ENCODE data around the gene MLEC.
"Not testable (repeated sequence)": the region's sequence is repeated elsewhere in the genome, so short reads cannot be mapped to it uniquely, and the experiment has no call there.

MLEC gene

DNA sequence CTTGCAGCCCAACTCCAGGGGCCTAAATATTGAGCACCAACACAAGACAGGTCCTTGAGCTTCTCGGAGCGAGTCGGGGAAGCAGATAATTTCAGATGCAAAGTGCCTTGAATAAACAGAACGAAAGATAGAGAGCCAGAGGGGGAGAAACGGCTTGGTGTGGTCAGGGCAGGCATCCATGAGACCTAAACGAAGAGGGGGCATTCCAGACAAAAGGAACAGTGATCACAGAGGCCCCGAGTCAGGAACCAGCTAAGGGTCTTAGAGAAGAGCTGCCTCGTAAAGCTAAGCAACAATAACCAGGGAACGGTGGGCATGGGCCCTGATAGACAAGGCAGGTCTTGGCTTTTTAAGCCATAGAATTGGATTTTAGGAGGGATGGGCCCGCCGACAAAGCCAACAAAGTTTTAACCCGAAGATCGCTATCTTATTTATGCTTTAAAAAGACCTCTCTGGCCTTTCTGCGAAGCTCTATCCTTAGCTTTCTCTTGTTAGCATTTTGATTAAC is 38.3 kb downstream of the MLEC start:
- Histone ChIP-seq H3K36me3 (ENCODE audit: control insufficient read depth in 1 of 2, insufficient read depth in 2 of 2, low read length in 2 of 2) (peaks cover 31 to 49% of the 10 kb centered on the region in 2 donors), H3K9me3 (ENCODE audit: control insufficient read depth in 1 of 2, low read length in 2 of 2) (no peaks in the 10 kb centered on the region), H3K4me3 (ENCODE audit: low read depth in 1 of 2, low read length in 2 of 2) (peak overlapping the region; percentile 59 to 83), H3K4me1 (ENCODE audit: control insufficient read depth in 1 of 2, insufficient read depth in 2 of 2, low read length in 2 of 2) (peaks cover 0 to 16% of the 10 kb centered on the region in 2 donors), H3K27ac (ENCODE audit: low read length) (no peak overlapping the region), H3K27me3 (ENCODE audit: low read depth, low read length) (no peaks in the 10 kb centered on the region)

DNA sequence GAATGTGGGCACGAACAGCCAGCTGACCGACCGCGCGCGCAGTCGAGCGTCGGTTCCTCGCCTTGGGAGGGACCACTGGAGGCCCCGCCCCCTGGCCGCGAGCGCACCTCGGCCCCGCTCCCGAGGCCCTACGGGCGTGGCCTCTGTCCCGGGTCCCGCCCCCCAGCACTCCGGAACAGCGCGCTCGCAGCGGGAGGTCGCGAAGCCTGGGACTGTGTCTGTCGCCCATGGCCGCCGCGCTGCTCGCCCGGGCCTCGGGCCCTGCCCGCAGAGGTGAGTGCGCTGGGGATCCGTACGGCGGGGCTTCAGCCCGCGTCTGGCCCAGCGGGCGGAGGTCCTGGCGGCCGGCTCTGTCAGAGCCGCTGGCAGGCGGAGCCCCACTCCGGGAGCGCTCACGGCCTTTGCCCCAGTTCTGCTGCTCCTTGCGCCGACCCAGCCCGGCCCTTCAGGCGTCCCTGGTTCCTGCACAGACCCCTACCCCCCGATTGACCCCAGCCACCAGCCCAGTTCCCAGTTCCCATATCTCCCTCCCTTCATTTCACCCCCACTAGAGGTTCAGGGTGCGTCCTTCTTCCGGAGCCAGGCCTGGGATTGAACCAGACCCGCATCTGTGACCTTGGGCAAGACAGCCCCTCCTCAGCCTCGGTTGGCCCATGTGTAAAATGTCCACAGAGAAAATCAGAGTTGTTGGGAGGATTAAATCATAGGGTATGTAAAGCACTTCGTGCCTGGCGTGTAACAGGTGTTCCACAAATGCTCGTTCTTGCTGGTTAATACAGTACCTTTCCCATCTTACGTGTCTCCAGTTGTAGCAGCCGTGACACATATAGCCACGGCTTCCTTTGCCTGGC is 38.9 kb downstream of the MLEC start, which contains the start of gene ACADS:
ACADS (plus strand) TSS at position 168 of the 851 bp plus-strand sequence; CDS start at position 228, 60 bp downstream.
- H3K36me3 ChIP-seq (ENCODE audit: control insufficient read depth in 1 of 2, insufficient read depth in 2 of 2, low read length in 2 of 2) = peaks cover 27 to 50% of the 10 kb centered on the region in 2 donors
- H3K4me3 ChIP-seq (ENCODE audit: low read depth in 1 of 2, low read length in 2 of 2) = peak within 1 kb of the TSS; percentile 79 to 83
- H3K4me1 ChIP-seq (ENCODE audit: control insufficient read depth in 1 of 2, insufficient read depth in 2 of 2, low read length in 2 of 2) = peaks cover 0 to 16% of the 10 kb centered on the region in 2 donors
- H3K9me3 ChIP-seq (ENCODE audit: control insufficient read depth in 1 of 2, low read length in 2 of 2) = no peaks in the 10 kb centered on the region
- no peaks in the 10 kb centered on the region for H3K27me3 ChIP-seq (ENCODE audit: low read depth, low read length)
- H3K27ac ChIP-seq (ENCODE audit: low read length) = peak within 1 kb of the TSS; percentile 47

DNA sequence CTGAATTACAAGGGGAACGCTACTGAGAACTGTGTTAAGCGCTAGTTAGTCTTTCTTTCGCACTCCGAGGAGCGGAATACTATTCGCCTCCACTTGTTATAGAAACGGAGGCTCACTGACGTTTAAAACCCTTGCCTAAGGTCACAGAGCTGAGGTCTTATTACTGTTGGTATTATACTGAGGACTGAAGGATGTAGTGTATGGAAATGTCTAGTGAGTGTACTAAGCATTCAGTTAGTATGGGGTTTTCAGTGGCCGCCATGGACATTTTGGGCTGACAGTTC is 39.5 kb downstream of the MLEC start:
- Histone ChIP-seq H3K4me3 (ENCODE audit: low read depth in 1 of 2, low read length in 2 of 2) (peak overlapping the region; percentile 79 to 83), H3K4me1 (ENCODE audit: control insufficient read depth in 1 of 2, insufficient read depth in 2 of 2, low read length in 2 of 2) (peaks cover 0 to 16% of the 10 kb centered on the region in 2 donors), H3K9me3 (ENCODE audit: control insufficient read depth in 1 of 2, low read length in 2 of 2) (no peaks in the 10 kb centered on the region), H3K36me3 (ENCODE audit: control insufficient read depth in 1 of 2, insufficient read depth in 2 of 2, low read length in 2 of 2) (peaks cover 21 to 45% of the 10 kb centered on the region in 2 donors), H3K27me3 (ENCODE audit: low read depth, low read length) (no peaks in the 10 kb centered on the region), H3K27ac (ENCODE audit: low read length) (peak overlapping the region; percentile 47)

DNA sequence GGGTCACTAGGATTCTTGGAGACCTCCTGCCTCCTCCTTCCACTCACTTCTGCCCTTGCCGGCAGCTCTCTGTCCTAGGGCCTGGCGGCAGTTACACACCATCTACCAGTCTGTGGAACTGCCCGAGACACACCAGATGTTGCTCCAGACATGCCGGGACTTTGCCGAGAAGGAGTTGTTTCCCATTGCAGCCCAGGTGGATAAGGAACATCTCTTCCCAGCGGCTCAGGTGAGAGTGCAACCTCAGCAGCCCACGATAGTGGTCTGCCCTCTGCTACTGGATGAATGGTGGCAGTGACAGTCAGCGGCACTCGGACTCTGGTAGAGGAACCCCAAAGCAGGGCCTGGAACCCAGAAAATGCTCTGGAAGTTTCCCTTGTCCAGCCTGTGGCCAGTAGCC is 40.0 kb downstream of the MLEC start:
- no peak overlapping the region for H3K27ac ChIP-seq (ENCODE audit: low read length)
- H3K27me3 ChIP-seq (ENCODE audit: low read depth, low read length) = no peaks in the 10 kb centered on the region
- peak overlapping the region in 1 of 2 donors; percentile 79 for H3K4me3 ChIP-seq (ENCODE audit: low read depth in 1 of 2, low read length in 2 of 2)
- peaks cover 16 to 40% of the 10 kb centered on the region in 2 donors for H3K36me3 ChIP-seq (ENCODE audit: control insufficient read depth in 1 of 2, insufficient read depth in 2 of 2, low read length in 2 of 2)
- H3K9me3 ChIP-seq (ENCODE audit: control insufficient read depth in 1 of 2, low read length in 2 of 2) = no peaks in the 10 kb centered on the region
- H3K4me1 ChIP-seq (ENCODE audit: control insufficient read depth in 1 of 2, insufficient read depth in 2 of 2, low read length in 2 of 2) = peaks cover 0 to 16% of the 10 kb centered on the region in 2 donors

DNA sequence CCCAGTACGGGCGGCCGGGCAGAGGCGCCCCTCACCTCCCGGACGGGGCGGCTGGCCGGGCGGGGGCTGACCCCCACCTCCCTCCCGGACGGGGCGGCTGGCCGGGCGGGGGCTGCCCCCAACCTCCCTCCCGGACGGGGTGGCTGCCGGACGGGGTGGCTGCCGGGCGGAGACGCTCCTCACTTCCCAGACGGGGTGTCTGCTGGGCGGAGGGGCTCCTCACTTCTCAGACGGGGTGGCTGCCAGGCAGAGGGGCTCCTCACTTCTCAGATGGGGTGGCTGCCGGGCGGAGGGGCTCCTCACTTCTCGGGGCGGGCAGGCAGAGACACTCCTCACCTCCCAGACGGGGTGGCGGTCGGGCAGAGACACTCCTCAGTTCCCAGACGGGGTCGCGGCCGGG is 45.2 kb downstream of the MLEC start:
- H3K4me3 ChIP-seq (ENCODE audit: low read depth in 1 of 2, low read length in 2 of 2); H3K4me1 ChIP-seq (ENCODE audit: control insufficient read depth in 1 of 2, insufficient read depth in 2 of 2, low read length in 2 of 2); H3K27me3 ChIP-seq (ENCODE audit: low read depth, low read length); H3K9me3 ChIP-seq (ENCODE audit: control insufficient read depth in 1 of 2, low read length in 2 of 2); H3K27ac ChIP-seq (ENCODE audit: low read length): not testable (repeated sequence)
- H3K36me3 ChIP-seq (ENCODE audit: control insufficient read depth in 1 of 2, insufficient read depth in 2 of 2, low read length in 2 of 2) = peaks cover 4 to 36% of the 10 kb centered on the region in 2 donors

DNA sequence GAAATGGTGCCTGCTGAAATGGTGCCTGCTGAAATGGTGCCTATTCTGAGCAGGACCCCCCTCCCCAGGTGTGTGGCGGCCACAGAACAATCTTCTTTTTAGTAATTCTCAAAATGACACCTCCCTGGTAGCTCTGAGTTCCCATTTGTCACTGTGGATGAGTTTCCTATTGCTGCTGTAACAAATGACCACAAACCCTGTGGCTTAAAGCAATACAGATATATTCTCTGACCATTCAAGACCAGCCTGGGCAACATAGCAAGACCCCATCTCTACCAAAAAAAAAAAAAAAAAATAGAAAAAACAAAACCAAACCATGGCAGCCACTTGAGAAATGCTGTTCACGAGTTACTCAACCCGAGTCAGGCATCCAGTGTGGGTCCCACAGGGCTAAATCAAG is 46.6 kb downstream of the MLEC start:
- Histone ChIP-seq H3K27ac (ENCODE audit: low read length) (no peak overlapping the region), H3K27me3 (ENCODE audit: low read depth, low read length) (no peaks in the 10 kb centered on the region), H3K4me1 (ENCODE audit: control insufficient read depth in 1 of 2, insufficient read depth in 2 of 2, low read length in 2 of 2) (no peaks in the 10 kb centered on the region), H3K4me3 (ENCODE audit: low read depth in 1 of 2, low read length in 2 of 2) (no peak overlapping the region), H3K9me3 (ENCODE audit: control insufficient read depth in 1 of 2, low read length in 2 of 2) (no peaks in the 10 kb centered on the region), H3K36me3 (ENCODE audit: control insufficient read depth in 1 of 2, insufficient read depth in 2 of 2, low read length in 2 of 2) (peaks cover 4 to 41% of the 10 kb centered on the region in 2 donors)

DNA sequence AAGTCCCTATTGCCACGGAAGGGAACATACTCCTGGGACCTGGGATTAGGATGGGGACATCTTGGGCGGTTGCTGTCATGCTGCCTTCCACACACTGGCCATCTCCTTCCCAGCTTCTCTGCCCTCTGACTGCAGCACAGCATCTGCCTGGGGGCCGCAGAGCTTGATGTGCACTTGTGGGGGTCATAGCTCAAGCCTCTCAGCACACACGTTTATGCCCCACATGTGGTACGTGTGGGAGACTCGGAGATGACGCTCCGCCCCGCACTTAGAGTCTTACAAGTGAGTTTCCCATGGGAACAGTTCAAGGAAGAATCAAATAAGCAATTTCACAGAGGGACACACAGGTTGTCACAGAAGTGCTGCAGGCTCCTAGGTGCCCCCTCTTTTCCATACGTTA is 47.3 kb downstream of the MLEC start:
- H3K4me1 ChIP-seq (ENCODE audit: control insufficient read depth in 1 of 2, insufficient read depth in 2 of 2, low read length in 2 of 2) = no peaks in the 10 kb centered on the region
- H3K27ac ChIP-seq (ENCODE audit: low read length) = no peak overlapping the region
- H3K4me3 ChIP-seq (ENCODE audit: low read depth in 1 of 2, low read length in 2 of 2) = no peak overlapping the region
- H3K36me3 ChIP-seq (ENCODE audit: control insufficient read depth in 1 of 2, insufficient read depth in 2 of 2, low read length in 2 of 2) = peaks cover 4 to 42% of the 10 kb centered on the region in 2 donors
- no peaks in the 10 kb centered on the region for H3K27me3 ChIP-seq (ENCODE audit: low read depth, low read length)
- H3K9me3 ChIP-seq (ENCODE audit: control insufficient read depth in 1 of 2, low read length in 2 of 2) = no peaks in the 10 kb centered on the region

DNA sequence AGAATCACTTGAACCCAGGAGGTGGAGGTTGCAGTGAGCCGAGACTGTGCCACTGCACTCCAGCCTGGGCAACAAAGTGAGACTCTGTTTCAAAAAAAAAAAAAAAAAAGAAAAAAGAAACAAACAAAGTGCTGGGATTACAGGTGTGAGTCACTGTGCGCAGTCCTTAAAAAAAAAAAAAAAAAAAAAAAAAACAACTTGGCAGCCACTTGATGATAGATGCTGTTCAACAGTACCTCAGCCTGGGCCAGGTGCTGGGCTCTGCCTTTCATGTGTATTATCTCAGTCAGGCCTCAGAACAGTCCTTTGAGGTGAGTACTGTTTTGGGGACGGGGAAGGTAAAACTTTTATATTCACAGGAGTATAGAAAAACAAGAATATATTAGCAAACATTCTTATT is 48.2 kb downstream of the MLEC start:
- Histone ChIP-seq H3K4me1 (ENCODE audit: control insufficient read depth in 1 of 2, insufficient read depth in 2 of 2, low read length in 2 of 2) (no peaks in the 10 kb centered on the region), H3K9me3 (ENCODE audit: control insufficient read depth in 1 of 2, low read length in 2 of 2) (no peaks in the 10 kb centered on the region), H3K36me3 (ENCODE audit: control insufficient read depth in 1 of 2, insufficient read depth in 2 of 2, low read length in 2 of 2) (peaks cover 0 to 42% of the 10 kb centered on the region in 2 donors), H3K4me3 (ENCODE audit: low read depth in 1 of 2, low read length in 2 of 2) (no peak overlapping the region), H3K27ac (ENCODE audit: low read length) (no peak overlapping the region), H3K27me3 (ENCODE audit: low read depth, low read length) (no peaks in the 10 kb centered on the region)

DNA sequence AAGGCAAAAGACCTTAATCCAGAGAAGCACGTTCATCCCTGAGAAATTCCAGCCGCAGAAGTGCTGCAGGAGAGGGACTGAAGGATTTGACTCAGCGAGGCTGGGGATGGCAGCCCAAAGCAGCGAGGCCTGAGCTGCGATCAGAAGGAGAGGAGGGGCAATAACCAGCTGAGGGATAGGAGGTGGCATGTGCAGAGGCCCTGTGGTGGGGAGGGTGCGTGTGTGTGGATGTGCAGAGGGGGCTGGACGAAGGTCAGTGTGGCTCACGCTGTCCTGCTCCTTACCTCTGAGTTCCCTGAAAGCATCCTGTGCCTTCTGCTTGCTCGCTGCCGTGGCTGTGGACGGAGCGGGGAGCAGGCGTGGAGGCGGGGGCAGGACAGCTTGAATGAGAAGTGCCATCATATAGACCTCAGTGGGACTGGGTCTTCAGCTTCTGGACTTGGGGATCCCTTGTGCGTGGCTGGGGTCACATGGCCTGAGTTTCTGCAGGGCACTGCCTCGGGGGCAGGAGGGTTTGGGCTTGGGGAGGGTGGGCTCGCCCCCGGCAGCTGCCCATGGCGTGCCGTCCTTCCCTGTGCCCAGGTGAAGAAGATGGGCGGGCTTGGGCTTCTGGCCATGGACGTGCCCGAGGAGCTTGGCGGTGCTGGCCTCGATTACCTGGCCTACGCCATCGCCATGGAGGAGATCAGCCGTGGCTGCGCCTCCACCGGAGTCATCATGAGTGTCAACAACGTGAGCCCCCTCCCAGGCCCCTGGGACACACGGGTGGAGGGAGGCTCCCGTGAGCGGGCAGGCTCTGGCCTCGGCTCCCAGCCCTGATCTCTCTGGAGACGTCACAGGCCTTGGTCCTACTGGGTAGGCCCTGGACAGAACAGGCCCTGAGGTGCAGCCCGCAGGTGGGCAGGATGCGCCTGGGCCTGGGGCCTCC is 49.7 kb downstream of the MLEC start:
- Histone ChIP-seq H3K9me3 (ENCODE audit: control insufficient read depth in 1 of 2, low read length in 2 of 2) (no peaks in the 10 kb centered on the region), H3K4me1 (ENCODE audit: control insufficient read depth in 1 of 2, insufficient read depth in 2 of 2, low read length in 2 of 2) (no peaks in the 10 kb centered on the region), H3K27me3 (ENCODE audit: low read depth, low read length) (no peaks in the 10 kb centered on the region), H3K4me3 (ENCODE audit: low read depth in 1 of 2, low read length in 2 of 2) (no peak overlapping the region), H3K27ac (ENCODE audit: low read length) (no peak overlapping the region), H3K36me3 (ENCODE audit: control insufficient read depth in 1 of 2, insufficient read depth in 2 of 2, low read length in 2 of 2) (peaks cover 0 to 34% of the 10 kb centered on the region in 2 donors)

DNA sequence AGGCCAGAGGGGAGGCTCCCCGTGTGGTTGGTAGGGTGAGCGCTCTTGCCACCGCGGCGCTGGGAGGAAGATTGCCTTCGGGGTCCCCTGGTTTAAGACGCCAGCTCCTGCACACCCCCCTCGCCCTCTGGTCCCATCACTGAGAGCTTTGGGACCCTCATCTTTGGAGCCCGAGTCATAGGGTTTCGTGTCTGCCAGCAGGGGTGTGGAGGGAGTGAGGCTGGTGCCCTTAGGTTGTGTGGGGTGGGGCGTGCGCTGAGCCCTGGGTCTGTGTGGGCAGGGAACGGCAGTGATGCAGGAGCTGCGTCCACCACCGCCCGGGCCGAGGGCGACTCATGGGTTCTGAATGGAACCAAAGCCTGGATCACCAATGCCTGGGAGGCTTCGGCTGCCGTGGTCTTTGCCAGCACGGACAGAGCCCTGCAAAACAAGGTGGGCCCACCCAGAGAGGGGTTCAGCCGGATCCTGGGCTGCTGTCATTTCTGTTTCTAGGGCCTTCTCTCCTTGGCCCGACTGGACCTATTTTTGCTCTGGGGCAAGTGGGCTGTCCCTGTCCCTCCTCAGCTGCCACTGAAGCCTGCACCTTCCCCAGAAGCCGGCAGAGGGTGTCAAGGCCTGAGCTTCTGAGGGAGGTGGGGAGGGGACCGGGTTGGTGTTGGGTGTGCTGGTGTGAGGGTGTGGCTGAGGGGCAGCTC is 50.8 kb downstream of the MLEC start:
- Histone ChIP-seq H3K27ac (ENCODE audit: low read length) (no peak overlapping the region), H3K36me3 (ENCODE audit: control insufficient read depth in 1 of 2, insufficient read depth in 2 of 2, low read length in 2 of 2) (peaks cover 0 to 34% of the 10 kb centered on the region in 2 donors), H3K4me3 (ENCODE audit: low read depth in 1 of 2, low read length in 2 of 2) (no peak overlapping the region), H3K9me3 (ENCODE audit: control insufficient read depth in 1 of 2, low read length in 2 of 2) (no peaks in the 10 kb centered on the region), H3K27me3 (ENCODE audit: low read depth, low read length) (no peaks in the 10 kb centered on the region), H3K4me1 (ENCODE audit: control insufficient read depth in 1 of 2, insufficient read depth in 2 of 2, low read length in 2 of 2) (no peaks in the 10 kb centered on the region)
